HG02588 (cell line): ENCODE measurements around the gene SPATA24.
"Not testable (repeated sequence)": the region's sequence is repeated elsewhere in the genome, so short reads cannot be mapped to it uniquely, and the experiment has no call there.

Experiments
- ATAC-seq: cut with Tn5 transposase; IDR thresholded peaks from one replicate; pipeline ENCODE4 v1.9.1; 2021; ENCODE audit warnings: mild to moderate bottlenecking, moderate library complexity; ENCODE audit not compliant: unreplicated experiment

Gene SPATA24

DNA sequence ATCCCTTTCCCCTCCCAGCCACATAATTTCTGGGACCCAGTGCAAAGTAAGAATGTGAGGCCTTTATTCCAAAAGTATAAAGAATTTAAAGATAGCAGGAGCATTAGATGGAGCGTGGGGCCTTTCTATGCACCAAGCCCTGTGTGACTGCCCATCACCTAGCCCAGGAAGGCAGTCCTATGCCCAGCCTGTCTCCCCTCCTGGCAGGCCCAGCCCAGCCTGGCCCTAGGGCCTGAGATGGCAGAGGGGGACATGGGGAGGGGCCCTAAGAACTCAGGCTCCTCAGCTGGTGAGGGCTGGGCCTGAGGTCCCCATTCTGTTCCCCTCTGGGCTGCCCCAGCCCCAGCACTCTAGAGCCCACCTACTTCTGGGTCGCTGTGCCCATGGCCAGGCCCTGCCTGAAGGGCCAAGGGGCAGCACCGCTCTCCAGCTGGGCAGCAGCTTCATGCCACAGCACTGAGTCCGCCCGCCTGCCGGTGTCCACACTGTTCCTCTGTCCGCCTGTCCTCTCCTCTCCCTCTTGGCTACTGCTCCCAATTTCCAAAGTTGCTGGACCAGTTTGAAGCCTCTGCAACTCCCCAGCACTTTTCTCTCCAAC, 19.8 kb downstream of the SPATA24 start:
- ATAC-seq: no peak

GRCh38 chr5:139383275-139383992, 20.5 kb downstream of the SPATA24 start, which contains the start of gene SLC23A1:
TSS of gene SLC23A1 (minus strand) at chr5:139383297. CDS start at chr5:139383253, 44 bp downstream.
- no peak for ATAC-seq

DNA sequence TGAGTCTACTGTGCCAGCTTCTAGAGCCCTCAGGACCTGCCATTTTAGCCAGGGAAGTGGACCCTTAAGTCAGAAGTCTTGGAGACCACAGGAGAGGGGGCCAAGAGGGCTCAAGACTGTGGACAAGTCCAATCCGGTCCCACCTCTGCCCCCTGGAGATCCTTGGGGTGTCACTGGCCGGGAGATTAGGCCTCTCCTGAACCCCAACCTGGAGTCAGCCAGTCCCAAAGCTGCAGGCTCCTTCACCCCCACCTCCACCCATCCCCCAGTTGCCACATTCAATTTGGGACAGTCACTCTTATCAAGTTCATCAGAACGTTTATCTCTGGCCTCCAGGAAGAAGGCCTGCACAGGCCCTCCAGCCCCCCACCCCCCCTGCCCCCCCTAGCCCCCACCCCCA, 21.1 kb downstream of the SPATA24 start:
- no peak for ATAC-seq

DNA sequence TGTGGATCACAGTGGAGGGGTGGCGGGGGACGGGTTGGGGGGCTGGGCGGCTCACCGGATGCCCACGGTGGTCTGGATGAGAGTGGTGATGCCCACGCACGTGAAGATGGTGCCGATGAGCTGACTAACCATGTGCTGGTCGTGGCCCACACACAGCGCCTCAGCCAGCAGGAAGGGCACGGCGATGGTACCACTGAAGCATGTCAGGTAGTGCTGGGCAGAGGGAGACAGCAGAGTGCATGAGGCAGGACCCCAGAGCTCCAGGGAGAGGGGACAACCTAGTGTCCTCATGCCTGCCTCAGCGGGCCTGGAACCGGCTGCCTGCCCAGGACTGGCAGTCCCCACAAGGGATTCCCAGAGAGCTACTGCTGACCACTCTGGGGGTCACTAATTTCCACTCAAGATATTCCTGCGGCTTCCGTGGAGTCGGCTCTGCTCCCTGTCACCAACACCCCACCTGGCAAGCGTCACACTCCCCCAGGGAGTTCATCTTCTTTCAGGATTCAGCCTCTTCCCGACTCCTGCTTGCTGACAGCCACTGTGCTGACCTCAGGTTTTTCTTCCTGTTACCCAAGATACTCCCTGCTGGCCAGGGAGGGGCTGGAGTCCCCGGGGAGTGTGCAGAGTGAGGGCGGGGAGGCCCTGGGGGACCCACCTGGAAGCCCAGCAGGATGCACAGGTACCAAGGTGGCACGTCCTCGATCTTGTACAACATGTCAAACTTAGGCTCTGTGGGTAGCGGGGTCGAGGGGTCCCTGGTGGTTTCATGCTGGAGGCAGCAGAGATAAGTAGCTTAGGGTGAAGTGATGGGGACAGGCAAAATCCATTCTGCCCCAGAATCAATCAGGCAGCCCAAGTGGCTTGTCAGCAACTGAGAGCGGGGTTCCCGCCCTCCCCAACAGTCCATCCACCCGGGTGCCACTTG, 21.8 kb downstream of the SPATA24 start:
- ATAC-seq: no peak

DNA sequence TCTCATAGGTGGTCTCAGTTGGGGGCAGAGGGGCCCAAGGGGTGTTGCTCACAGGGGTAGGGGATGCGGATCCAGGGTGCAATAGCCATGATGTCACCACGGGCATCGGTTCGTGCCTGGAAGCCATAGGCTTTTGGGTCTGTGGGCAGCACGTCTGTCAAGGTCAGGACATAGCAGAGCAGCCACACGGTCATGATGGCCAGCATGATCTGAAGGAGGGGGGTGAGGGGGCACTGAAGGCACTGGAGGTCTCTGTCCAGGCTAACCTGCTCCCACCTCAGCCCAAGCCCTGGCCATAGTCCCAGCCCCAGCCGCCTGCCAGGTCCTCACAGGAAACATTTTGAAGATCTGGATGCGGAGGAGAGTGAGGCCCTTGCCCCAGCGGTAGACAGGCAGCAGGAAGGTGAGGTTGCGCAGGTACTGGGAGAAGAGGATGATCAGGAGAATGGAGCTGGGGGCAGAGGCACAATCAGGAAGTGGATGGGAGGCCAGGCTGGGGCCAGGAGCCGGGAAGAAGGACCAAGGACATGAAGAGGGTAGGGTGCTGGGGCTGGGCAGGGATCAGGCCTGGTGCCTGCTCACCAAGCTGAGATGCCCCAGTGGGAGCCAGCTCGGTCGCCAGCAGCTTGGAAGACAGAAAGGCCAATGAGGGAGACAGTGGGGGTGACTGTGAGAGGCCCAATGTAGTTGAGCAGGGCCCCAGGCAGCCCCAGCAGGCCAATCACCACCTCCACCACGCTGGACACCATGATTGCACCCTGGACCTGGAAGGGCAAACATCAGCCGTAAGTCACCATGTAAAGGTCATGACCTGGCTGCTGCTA, 24.1 kb downstream of the SPATA24 start:
- no peak for ATAC-seq

DNA sequence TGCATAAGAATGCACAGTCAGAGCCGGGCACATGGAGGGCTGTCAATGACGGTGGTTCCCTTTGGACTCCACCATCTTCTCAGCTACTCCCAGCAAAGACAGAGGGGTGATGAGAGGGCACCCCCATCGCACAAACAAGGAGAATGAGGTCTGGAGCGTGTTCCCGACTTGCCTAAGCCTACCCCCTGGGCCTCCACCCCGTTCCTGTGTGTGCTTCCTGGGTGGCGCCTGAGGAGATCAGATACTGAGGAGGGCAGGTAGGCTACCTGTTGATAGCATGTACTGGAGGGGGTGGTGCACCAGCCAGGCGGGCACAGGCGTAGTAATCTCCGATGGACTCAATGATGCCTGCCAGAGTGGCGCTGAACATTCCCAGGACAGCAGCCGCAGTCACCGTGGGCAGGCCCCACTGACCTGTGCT, 24.9 kb downstream of the SPATA24 start:
- no peak for ATAC-seq

GRCh38 chr5:139378101-139378825, 25.6 kb downstream of the SPATA24 start:
- ATAC-seq: no peak

GRCh38 chr5:139377226-139377625, 26.7 kb downstream of the SPATA24 start:
- no peak for ATAC-seq

DNA sequence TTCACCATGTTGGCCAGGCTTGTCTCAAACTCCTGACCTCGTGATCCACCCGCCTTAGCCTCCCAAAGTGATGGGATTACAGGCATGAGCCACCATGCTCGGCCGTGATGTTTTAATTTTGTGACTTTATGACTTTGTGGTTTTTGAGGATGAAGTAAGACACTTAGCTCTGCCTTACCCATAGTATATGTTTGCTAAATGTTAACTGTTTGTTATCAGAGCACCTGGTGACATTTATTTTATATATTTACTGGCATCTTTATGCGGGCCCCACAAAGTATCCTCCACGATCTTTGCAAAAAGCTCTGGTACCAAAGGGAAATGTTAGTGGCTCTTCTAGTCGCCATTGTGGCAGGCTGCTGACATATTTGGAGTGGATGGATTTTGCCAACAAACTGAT, 27.5 kb downstream of the SPATA24 start:
- no peak for ATAC-seq

- no peak for ATAC-seq
Measured at GRCh38 chr5:139374909-139375308, 29.0 kb downstream of the SPATA24 start.

GRCh38 chr5:139371482-139372435, 32.1 kb downstream of the SPATA24 start:
- ATAC-seq: no peak

DNA sequence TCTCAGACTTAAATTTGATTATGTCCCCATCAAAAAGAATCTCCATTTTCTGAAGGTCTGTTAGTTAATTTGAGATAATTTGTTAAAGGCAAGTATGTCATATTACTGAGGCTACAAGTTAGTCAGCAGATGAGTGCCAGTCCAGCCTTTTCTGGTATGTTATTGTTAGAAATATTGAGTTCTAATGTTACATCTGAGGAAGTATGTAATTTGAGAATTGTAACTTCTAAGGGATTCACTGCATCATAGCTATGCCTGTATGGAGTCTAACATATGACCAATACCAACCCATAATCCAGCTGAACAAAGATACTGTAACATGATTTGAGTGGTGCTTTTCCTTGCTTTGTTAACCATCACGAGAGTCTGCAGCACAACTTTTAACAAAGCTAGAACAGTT, 34.7 kb downstream of the SPATA24 start:
- ATAC-seq: no peak

DNA sequence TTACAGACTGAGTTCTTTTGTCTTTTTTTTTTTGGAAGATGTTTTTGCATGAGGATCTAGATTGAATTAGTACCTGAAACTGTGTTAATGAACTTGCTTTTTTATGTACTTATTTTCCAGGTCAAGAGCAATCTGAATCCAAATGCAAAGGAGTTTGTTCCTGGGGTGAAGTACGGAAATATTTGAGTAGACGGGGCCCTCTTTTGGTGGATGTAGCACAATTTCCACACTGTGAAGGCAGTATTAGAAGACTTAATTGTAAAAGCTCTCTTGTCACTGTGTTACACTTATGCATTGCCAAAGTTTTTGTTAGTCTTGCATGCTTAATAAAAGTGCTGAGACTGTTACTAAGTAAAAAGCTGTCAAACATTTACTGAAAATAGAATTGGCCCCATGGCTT, 35.3 kb downstream of the SPATA24 start:
- ATAC-seq: no peak

DNA sequence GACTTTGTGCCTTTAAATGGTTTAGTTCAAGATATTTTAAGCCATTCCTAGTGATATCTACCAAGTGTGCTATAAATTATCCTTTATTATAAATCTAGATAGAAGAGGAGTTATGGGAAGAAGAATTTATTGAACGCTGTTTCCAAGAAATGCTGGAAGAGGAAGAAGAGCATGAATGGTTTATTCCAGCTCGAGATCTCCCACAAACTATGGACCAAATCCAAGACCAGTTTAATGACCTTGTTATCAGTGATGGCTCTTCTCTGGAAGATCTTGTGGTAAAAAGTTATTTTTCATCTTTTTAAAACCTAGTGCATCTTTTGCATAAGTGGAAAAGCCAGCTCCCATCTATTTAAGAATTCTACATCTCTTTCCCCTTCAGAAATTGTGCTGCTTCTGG, 39.4 kb downstream of the SPATA24 start:
- ATAC-seq: no peak

DNA sequence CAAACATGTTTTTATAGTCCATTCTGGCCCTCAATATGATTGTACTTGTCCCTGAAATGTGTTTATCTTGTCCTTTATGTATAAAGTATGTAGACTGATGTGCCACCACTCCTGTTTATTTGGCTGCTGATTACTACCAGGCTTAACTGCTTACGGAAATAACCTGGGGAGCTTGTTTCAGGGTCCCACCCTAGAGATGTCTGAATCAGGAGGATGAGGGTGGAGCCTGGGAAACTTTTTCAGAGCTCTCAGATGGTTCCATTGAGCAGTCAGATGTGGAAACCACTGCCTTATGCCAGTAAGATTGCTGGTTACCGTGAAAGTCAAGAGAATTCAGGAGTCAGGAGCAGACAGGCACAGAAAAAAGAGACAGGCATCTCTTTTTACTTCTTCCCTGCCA, 40.0 kb downstream of the SPATA24 start:
- no peak for ATAC-seq

DNA sequence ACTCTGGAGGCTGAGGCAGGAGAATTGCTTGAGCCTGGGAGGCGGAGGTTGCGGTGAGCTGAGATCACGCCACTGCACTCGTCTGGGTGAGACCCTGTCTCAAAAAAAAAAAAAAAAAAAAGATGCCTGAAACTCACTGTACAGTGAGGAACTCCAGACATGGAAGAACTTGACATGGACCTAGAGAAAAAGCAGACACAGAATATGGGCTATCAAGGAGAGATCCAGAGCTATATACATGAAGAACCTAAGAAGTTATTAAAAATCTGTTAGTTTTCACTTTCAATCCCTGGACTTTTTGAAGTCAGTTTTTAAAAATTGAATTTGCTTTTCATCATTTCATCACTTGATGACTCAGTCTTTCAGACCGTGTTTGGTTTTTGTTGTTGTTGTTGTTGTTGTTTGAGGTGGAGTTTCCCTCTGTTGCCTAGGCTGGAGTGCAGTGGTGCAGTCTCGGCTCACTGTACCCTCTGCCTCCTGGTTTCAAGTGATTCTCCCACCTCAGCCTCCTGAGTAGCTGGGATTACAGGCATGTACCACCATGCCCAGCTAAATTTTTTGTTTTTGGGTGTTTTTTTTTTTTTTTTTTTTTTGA, 42.0 kb downstream of the SPATA24 start:
- ATAC-seq: no peak

GRCh38 chr5:139360384-139360783, 43.5 kb downstream of the SPATA24 start:
- ATAC-seq: no peak

DNA sequence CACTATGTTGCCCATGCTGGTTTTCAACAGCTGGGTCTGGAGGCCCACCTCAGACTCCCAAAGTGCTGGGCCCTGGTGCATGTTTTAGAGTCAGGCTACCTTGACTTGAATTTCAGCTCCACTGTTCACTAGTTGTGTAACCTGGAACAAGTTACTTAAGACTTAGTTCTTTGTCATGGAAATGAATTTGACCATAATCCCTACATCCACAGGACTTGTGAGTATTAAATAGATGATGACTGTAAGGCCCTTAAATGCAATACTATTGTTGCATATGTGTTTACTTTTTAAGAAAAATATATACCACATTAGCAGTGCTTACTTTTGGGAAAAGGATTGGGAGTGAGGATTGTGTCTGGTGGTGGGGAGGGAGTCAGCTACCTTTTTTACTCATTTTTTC, 45.8 kb downstream of the SPATA24 start:
- no peak for ATAC-seq

GRCh38 chr5:139355900-139356299, 48.0 kb downstream of the SPATA24 start:
- ATAC-seq: not testable (repeated sequence)
